ENCODE measurements around the gene DCAF4L1.

Gene DCAF4L1

GRCh38 chr4:41990365-41991111 is 9.0 kb downstream of the DCAF4L1 start, which contains the start of gene SLC30A9:
TSS of gene SLC30A9 (plus strand) at chr4:41990530. CDS start at chr4:41990652, 122 bp downstream.
- peak; percentile 97 for DNase-seq (ENCODE audit: low spot score)

- DNase-seq (ENCODE audit: low spot score), result no peak
Observed at GRCh38 chr4:41991916-41992767, 10.6 kb downstream of the DCAF4L1 start.

GRCh38 chr4:41992967-41993857 is 11.7 kb downstream of the DCAF4L1 start:
- DNase-seq (ENCODE audit: low spot score), result no peak

- DNase-seq (ENCODE audit: low spot score), result no peak
Observed at GRCh38 chr4:41994461-41994985, 13.0 kb downstream of the DCAF4L1 start.

- no peak for DNase-seq (ENCODE audit: low spot score)
Observed at GRCh38 chr4:41998019-41998418, 16.5 kb downstream of the DCAF4L1 start.

GRCh38 chr4:41999321-41999720 is 17.8 kb downstream of the DCAF4L1 start:
- no peak for DNase-seq (ENCODE audit: low spot score)

- no peak for DNase-seq (ENCODE audit: low spot score)
Observed at GRCh38 chr4:42008011-42008786, 26.6 kb downstream of the DCAF4L1 start.

GRCh38 chr4:42015438-42015837 is 33.9 kb downstream of the DCAF4L1 start:
- DNase-seq (ENCODE audit: low spot score), result no peak

GRCh38 chr4:42018451-42018850 is 36.9 kb downstream of the DCAF4L1 start:
- DNase-seq (ENCODE audit: low spot score), result no peak
